ENCODE data around the gene DNAH14. TPM values are rescaled to one million over a fixed set of nuclear protein-coding genes. Genes with fewer than 3 reads are reported as not detected.

DNAH14 gene
- total and polyA plus RNA-seq, 2 of the 13 experiments (the other 11 are each of a cell fraction or from before 2014, with no cell fraction given) = 4.5 to 27.5 TPM

GRCh38 chr1:225428068-225428880, 498.8 kb downstream of the DNAH14 start (continued):
- TF ChIP-seq ERF (CRISPR knock-in tag; IDR thresholded peaks at IDR 0.05) (0 out of 2 replicates have a peak, but pooled peaks have one; percentile 25), ZBTB2 (CRISPR knock-in tag; IDR thresholded peaks at IDR 0.05; ENCODE audit: low read depth) (no peak), REST (IDR thresholded peaks at IDR 0.05; ENCODE audit: borderline replicate concordance in 1 of 2, low read depth in 1 of 2, low read length in 2 of 2) (no peak; a peak in 1 of 4 replicates), CREM (IDR thresholded peaks at IDR 0.05) (0 out of 2 replicates have a peak, but pooled peaks have one; percentile 25), CREM (CRISPR knock-in tag; IDR thresholded peaks at IDR 0.05) (no peak), CENPX (CRISPR knock-in tag; IDR thresholded peaks at IDR 0.05) (no peak), POLR2A (IDR thresholded peaks at IDR 0.05; ENCODE audit: insufficient read depth in 1 of 2, low read depth in 2 of 2, low read length in 2 of 2) (peak; percentile 66 to 85; a peak in 3 of 4 replicates), RBAK (CRISPR knock-in tag; IDR thresholded peaks at IDR 0.05) (no peak), YEATS2 (CRISPR knock-in tag; IDR thresholded peaks at IDR 0.05; ENCODE audit: borderline replicate concordance) (no peak), SMARCC2 (IDR thresholded peaks at IDR 0.05) (no peak), ZNF253 (CRISPR knock-in tag; IDR thresholded peaks at IDR 0.05; ENCODE audit: borderline replicate concordance) (no peak), HNF1A (IDR thresholded peaks at IDR 0.05; ENCODE audit: low read depth) (no peak), HNF1A (CRISPR knock-in tag; IDR thresholded peaks at IDR 0.05; ENCODE audit: borderline replicate concordance) (peak; percentile 39; the same call in 1 of the 2 replicates), U2AF2 (IDR thresholded peaks at IDR 0.05; ENCODE audit: low read depth, low read length) (no peak), BRF2 (CRISPR knock-in tag; IDR thresholded peaks at IDR 0.05) (no peak), SMAD3 (CRISPR knock-in tag; IDR thresholded peaks at IDR 0.05) (no peak), SAFB2 (CRISPR knock-in tag; IDR thresholded peaks at IDR 0.05; ENCODE audit: borderline replicate concordance, low read depth) (no peak), ZNF772 (CRISPR knock-in tag; IDR thresholded peaks at IDR 0.05) (peak; percentile 78; the same call in 1 of the 2 replicates), SP140L (CRISPR knock-in tag; IDR thresholded peaks at IDR 0.05; ENCODE audit: borderline replicate concordance) (no peak)
